Body of pancreas (tissue), 4 donors: ENCODE data around the gene CYB561D2. TPM values are rescaled to one million over a fixed set of nuclear protein-coding genes. Genes with fewer than 3 reads are reported as not detected.

ENCODE experiments used
- ATAC-seq: fragments of 150-250 bp; one replicate; pipeline ENCODE4 v1.9.1; 2016
- DNase-seq, 4 donors: peaks; one replicate each; pipeline ENCODE4 v3.0.0-alpha.2; 2019
- H3K27ac ChIP-seq, 4 donors: fragments of 200-600 bp; sonication (generic); 1 replicate in 3 of 4; 2 replicates in 1 of 4; pipeline versions ENCODE4 v1.5.1 to v1.6.1; 2016 to 2019; ENCODE audit warnings: mild to moderate bottlenecking in 1 of 4, mixed read lengths in 1 of 4, moderate library complexity in 1 of 4
- H3K27me3 ChIP-seq, 2 donors: fragments of 200-600 bp; sonication (generic); one replicate each; pipeline ENCODE4 v1.6.0; 2016; ENCODE audit warnings: mild to moderate bottlenecking in 1 of 2
- H3K36me3 ChIP-seq, 2 donors: fragments of 200-600 bp; sonication (generic); replicated peaks in 1 of 2; 2 replicates each; pipeline ENCODE4 v1.5.1; 2016; ENCODE audit warnings: low read depth in 2 of 2; ENCODE audit not compliant: insufficient read depth in 1 of 2
- H3K4me1 ChIP-seq: fragments of 200-600 bp; sonication (generic); one replicate; pipeline ENCODE4 v1.6.0; 2016
- H3K4me3 ChIP-seq, 2 donors: fragments of 200-600 bp; sonication (generic); 1 replicate in 1 of 2; 2 replicates in 1 of 2; pipeline ENCODE4 v1.5.1; 2016 to 2019
- H3K9me3 ChIP-seq, 3 donors: fragments of 200-600 bp; sonication (generic); 1 replicate in 2 of 3; 2 replicates in 1 of 3; pipeline ENCODE4 v1.5.1; 2016
- POLR2A ChIP-seq, 3 donors: fragments of 450-650 bp; IDR thresholded peaks; one replicate each; pipeline ENCODE4 v1.6.1; 2016; ENCODE audit warnings: antibody characterized with exemption in 3 of 3, mild to moderate bottlenecking in 2 of 3
- WGBS, 2 donors: methylation state at CpG; one replicate each; pipeline ENCODE4 v1.1.5; 2017; 5-methylcytosine and 5-hydroxymethylcytosine counted together
- intact Hi-C: fragments of 100-400 bp; cut with DNase I; formaldehyde crosslinking; loops from one replicate; pipeline ENCODE4 v1.15.1; 2023
- total RNA-seq, 2 donors: library from RNA; depleted of rRNA; stranded (reverse); fragments of >200 nt; gene quantifications; one replicate each; pipeline ENCODE4 v1.1.0, GENCODE V29; 2016
- TF ChIP-seq, protein P1 (sequence below), 7 experiments: fragments of 450-650 bp in 4 of 7; fragments of 200-600 bp in 3 of 7; sonication (generic) in 3 of 7; IDR thresholded peaks; one replicate each; pipeline ENCODE4 v1.5.1; 2016 to 2019; ENCODE audit warnings: antibody characterized with exemption in 7 of 7

CYB561D2 gene
- total RNA-seq, 2 donors from 2014 or later, result 11.4 to 29.0 TPM

DNA sequence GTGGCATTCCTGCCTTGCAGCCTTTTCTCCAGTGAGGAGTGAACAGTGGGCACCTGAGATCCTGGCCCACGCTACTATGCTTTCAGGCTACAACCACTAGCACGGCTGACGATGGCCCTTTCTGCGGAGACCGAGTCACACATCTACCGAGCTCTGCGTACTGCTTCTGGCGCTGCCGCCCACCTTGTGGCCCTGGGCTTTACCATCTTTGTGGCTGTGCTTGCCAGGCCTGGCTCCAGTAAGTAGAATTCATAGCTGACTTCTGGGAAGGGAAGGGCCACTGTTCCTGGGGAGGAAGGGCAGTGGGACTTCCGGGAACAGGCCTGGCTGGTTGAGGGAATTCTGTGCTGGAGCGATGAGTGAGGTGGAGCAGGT lies 648 bp downstream of the CYB561D2 start:
- Histone ChIP-seq H3K4me3 (peak overlapping the region in 1 of 2 donors; percentile 19), H3K9me3 (no peaks in the 10 kb centered on the region), H3K27ac (peak overlapping the region; percentile 79 to 94 (median 90)), H3K36me3 (peaks cover 13 to 14% of the 10 kb centered on the region in 2 donors), H3K27me3 (no peaks in the 10 kb centered on the region), H3K4me1 (peaks cover 55% of the 10 kb centered on the region)
- intact Hi-C loops, result no loop called here
- no peak for TF ChIP-seq POLR2A (IDR thresholded peaks at IDR 0.05)
- TF ChIP-seq, protein P1, sequence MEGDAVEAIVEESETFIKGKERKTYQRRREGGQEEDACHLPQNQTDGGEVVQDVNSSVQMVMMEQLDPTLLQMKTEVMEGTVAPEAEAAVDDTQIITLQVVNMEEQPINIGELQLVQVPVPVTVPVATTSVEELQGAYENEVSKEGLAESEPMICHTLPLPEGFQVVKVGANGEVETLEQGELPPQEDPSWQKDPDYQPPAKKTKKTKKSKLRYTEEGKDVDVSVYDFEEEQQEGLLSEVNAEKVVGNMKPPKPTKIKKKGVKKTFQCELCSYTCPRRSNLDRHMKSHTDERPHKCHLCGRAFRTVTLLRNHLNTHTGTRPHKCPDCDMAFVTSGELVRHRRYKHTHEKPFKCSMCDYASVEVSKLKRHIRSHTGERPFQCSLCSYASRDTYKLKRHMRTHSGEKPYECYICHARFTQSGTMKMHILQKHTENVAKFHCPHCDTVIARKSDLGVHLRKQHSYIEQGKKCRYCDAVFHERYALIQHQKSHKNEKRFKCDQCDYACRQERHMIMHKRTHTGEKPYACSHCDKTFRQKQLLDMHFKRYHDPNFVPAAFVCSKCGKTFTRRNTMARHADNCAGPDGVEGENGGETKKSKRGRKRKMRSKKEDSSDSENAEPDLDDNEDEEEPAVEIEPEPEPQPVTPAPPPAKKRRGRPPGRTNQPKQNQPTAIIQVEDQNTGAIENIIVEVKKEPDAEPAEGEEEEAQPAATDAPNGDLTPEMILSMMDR (IDR thresholded peaks at IDR 0.05), result no peak
- DNase-seq (no peak), ATAC-seq (no peak)
- WGBS, 2 donors, result 27 to 47% methylated on average over 5 to 11 of the region's 11 CpGs

DNA sequence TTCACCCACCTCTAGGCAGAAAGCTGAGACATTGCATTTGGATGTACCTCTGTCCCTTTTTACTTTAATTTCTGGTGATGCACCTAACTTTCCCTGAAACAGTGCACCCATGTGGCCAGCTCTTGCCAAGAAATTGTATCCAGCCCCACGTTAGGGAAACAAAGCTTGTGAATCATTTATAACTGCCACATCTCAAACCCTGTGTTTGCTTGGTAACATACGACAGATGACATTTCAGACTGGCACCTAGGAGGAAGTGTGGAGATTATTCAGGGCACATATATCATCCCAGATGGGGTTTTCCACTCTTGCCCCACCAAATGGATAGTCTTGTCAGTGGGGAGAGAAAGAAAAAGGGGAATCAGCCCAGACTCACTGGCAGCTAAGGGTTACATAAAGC lies 2.1 kb downstream of the CYB561D2 start:
- TF ChIP-seq POLR2A (IDR thresholded peaks at IDR 0.05), result no peak
- TF ChIP-seq, protein P1 (IDR thresholded peaks at IDR 0.05), result peak in 2 of 7 experiments; percentile 12 to 16
- Histone ChIP-seq H3K9me3 (no peaks in the 10 kb centered on the region), H3K4me1 (peaks cover 64% of the 10 kb centered on the region), H3K36me3 (peaks cover 13 to 14% of the 10 kb centered on the region in 2 donors), H3K27me3 (no peaks in the 10 kb centered on the region), H3K4me3 (no peak overlapping the region), H3K27ac (peak overlapping the region in 1 of 4 donors; percentile 24)
- WGBS, 2 donors, result 9 to 39% methylated on average over 2 of the region's 2 CpGs
- intact Hi-C loops, result no loop called here
- DNase-seq, result no peak
- ATAC-seq, result no peak

DNA sequence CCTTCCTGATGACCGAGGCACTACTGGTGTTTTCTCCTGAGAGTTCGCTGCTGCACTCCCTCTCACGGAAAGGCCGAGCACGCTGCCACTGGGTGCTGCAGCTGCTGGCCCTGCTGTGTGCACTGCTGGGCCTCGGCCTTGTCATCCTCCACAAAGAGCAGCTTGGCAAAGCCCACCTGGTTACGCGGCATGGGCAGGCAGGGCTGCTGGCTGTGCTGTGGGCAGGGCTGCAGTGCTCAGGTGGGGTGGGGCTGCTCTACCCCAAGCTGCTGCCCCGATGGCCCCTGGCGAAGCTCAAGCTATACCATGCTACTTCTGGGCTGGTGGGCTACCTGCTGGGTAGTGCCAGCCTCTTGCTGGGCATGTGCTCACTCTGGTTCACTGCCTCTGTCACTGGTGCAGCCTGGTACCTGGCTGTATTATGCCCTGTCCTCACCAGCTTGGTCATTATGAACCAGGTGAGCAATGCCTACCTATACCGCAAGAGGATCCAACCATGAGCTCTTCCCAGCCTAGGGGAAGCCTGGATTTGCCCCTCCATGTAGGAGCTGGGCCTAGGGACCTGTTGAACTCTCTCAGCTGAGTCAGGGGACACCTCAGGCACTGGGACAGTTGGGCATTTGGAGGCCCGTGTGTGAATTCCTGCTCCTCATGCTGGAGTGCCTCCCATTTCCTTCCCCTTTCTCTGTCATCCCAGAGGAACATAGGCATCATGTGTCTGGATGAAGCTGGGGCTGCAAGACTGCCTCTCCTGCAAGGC lies 2.8 kb downstream of the CYB561D2 start:
- TF ChIP-seq, protein P1 (IDR thresholded peaks at IDR 0.05), result no peak
- no peak for TF ChIP-seq POLR2A (IDR thresholded peaks at IDR 0.05)
- Histone ChIP-seq H3K36me3 (peaks cover 13 to 14% of the 10 kb centered on the region in 2 donors), H3K4me1 (peaks cover 64% of the 10 kb centered on the region), H3K27me3 (no peaks in the 10 kb centered on the region), H3K4me3 (no peak overlapping the region), H3K9me3 (no peaks in the 10 kb centered on the region), H3K27ac (peak overlapping the region in 1 of 4 donors; percentile 24)
- no peak for DNase-seq
- intact Hi-C loops, result no loop called here
- no peak for ATAC-seq
- WGBS, 2 donors, result 76 to 86% methylated on average over 2 to 12 of the region's 12 CpGs

DNA sequence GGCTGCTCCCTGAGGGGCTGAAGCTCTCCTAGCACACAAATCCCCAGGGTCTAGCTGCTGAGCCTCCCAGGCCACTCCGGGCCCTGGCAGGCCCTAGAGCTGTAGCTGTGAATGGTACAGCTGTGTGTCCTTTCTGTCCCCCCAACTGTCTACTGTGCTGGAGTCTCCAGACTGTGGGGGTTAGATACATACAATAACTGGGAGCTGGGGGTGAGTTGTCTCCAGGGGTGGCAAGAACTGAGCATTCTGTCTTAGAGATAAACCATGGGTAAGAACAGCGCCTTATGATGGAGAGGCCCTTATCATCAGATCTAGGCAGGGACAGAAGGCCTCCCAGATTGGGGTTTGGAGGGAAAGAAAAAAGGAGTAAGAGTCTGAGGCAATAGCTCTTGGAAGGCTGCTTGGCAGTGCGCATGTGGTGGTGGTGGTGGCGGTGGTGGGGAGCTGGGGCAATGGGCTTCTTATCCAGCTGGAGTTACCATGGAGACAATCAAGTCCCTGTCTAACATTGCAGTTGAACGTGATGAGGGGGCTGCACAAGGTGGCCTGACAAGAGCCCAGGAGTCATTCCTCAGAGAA lies 3.6 kb downstream of the CYB561D2 start:
- DNase-seq, result no peak
- 78 to 85% methylated on average over 4 to 5 of the region's 5 CpGs for WGBS, 2 donors
- Histone ChIP-seq H3K4me1 (peaks cover 58% of the 10 kb centered on the region), H3K4me3 (no peak overlapping the region), H3K27ac (no peak overlapping the region), H3K36me3 (peaks cover 13 to 14% of the 10 kb centered on the region in 2 donors), H3K27me3 (no peaks in the 10 kb centered on the region), H3K9me3 (no peaks in the 10 kb centered on the region)
- ATAC-seq, result no peak
- TF ChIP-seq, protein P1 (IDR thresholded peaks at IDR 0.05), result no peak
- no peak for TF ChIP-seq POLR2A (IDR thresholded peaks at IDR 0.05)
- intact Hi-C loops, result no loop called here
